Mesenchymal stem cell (in vitro differentiated cells and primary cell): ENCODE data around the gene DRD5.

Experiments used
- DNase-seq: peaks from one replicate; pipeline ENCODE4 v3.0.0-alpha.2; 2013
- H2AFZ ChIP-seq: one replicate; pipeline ENCODE4 v1.6.1; 2013; ENCODE audit warnings: low read depth, mild to moderate bottlenecking, control low read depth, inconsistent platforms, low read length, moderate library complexity
- H2AK5ac ChIP-seq: 2 replicates; pipeline ENCODE4 v1.6.1; 2013; ENCODE audit warnings: low read length, moderate library complexity, mild to moderate bottlenecking, inconsistent platforms; ENCODE audit not compliant: severe bottlenecking
- H2BK120ac ChIP-seq: one replicate; pipeline ENCODE4 v1.6.1; 2013; ENCODE audit warnings: low read depth, mild to moderate bottlenecking, inconsistent platforms, low read length, moderate library complexity
- H2BK12ac ChIP-seq, 2 experiments: one replicate each; pipeline ENCODE4 v1.6.1; 2013; ENCODE audit warnings: inconsistent platforms in 2 of 2, low read length in 2 of 2, mild to moderate bottlenecking in 2 of 2, moderate library complexity in 2 of 2, control low read depth in 1 of 2
- H2BK15ac ChIP-seq: one replicate; pipeline ENCODE4 v1.6.1; 2013; ENCODE audit warnings: mild to moderate bottlenecking, low read depth, inconsistent platforms; ENCODE audit not compliant: poor library complexity, severe bottlenecking
- H2BK5ac ChIP-seq: 2 replicates; pipeline ENCODE4 v1.6.1; 2013; ENCODE audit warnings: low read depth, mild to moderate bottlenecking, low read length, control low read depth, inconsistent platforms; ENCODE audit not compliant: poor library complexity, severe bottlenecking
- H3K14ac ChIP-seq, 2 experiments: one replicate each; pipeline ENCODE4 v1.6.1; 2013; ENCODE audit warnings: inconsistent platforms in 2 of 2, low read length in 2 of 2, control low read depth in 1 of 2, mild to moderate bottlenecking in 1 of 2, moderate library complexity in 1 of 2
- H3K18ac ChIP-seq, 2 experiments: one replicate each; pipeline ENCODE4 v1.6.1; 2013; ENCODE audit warnings: inconsistent platforms in 2 of 2, low read length in 2 of 2, control low read depth in 1 of 2, low read depth in 1 of 2, mild to moderate bottlenecking in 1 of 2
- H3K23ac ChIP-seq, 2 experiments: one replicate each; pipeline ENCODE4 v1.6.1; 2013; ENCODE audit warnings: inconsistent platforms in 2 of 2, low read length in 2 of 2, mild to moderate bottlenecking in 2 of 2, moderate library complexity in 2 of 2, control low read depth in 1 of 2
- H3K27ac ChIP-seq: 2 replicates; pipeline ENCODE4 v1.5.1; 2013; ENCODE audit warnings: mild to moderate bottlenecking, moderate library complexity, low read length, control low read depth, inconsistent platforms; ENCODE audit not compliant: poor library complexity, severe bottlenecking
- H3K27me3 ChIP-seq, 2 experiments: 2 replicates each; pipeline versions ENCODE4 v1.6.1 to v1.7.0; 2013; ENCODE audit warnings: low read length in 2 of 2, mild to moderate bottlenecking in 2 of 2, moderate library complexity in 2 of 2, control low read depth in 1 of 2, inconsistent platforms in 1 of 2; ENCODE audit not compliant: control insufficient read depth in 1 of 2, insufficient read depth in 1 of 2
- H3K36me3 ChIP-seq, 2 experiments: 2 replicates each; pipeline versions ENCODE4 v1.6.1 to v1.7.0; 2013; ENCODE audit warnings: low read length in 2 of 2, control low read depth in 1 of 2, inconsistent platforms in 1 of 2, low read depth in 1 of 2, mild to moderate bottlenecking in 1 of 2; ENCODE audit not compliant: insufficient read depth in 2 of 2, control insufficient read depth in 1 of 2
- H3K4ac ChIP-seq, 2 experiments: one replicate each; pipeline ENCODE4 v1.6.1; 2013; ENCODE audit warnings: inconsistent platforms in 2 of 2, low read length in 2 of 2, mild to moderate bottlenecking in 2 of 2, moderate library complexity in 2 of 2, control low read depth in 1 of 2, low read depth in 1 of 2
- H3K4me1 ChIP-seq: 2 replicates; pipeline ENCODE4 v1.6.1; 2013; ENCODE audit warnings: low read depth, low read length, control low read depth; ENCODE audit not compliant: control insufficient read depth, insufficient read depth
- H3K4me2 ChIP-seq: 2 replicates; pipeline ENCODE4 v1.6.1; 2013; ENCODE audit warnings: low read length, mild to moderate bottlenecking, inconsistent platforms; ENCODE audit not compliant: poor library complexity, severe bottlenecking
- H3K4me3 ChIP-seq, 2 experiments: 2 replicates each; pipeline versions ENCODE4 v1.5.1 to v1.7.0; 2013; ENCODE audit warnings: low read length in 2 of 2, mild to moderate bottlenecking in 2 of 2, control low read depth in 1 of 2, low read depth in 1 of 2; ENCODE audit not compliant: insufficient read depth in 1 of 2
- H3K79me1 ChIP-seq: replicated peaks from 2 replicates; pipeline ENCODE4 v1.6.1; 2013; ENCODE audit warnings: mild to moderate bottlenecking, control low read depth, low read length, inconsistent platforms; ENCODE audit not compliant: poor library complexity, severe bottlenecking
- H3K9ac ChIP-seq: 2 replicates; pipeline ENCODE4 v1.7.0; 2013; ENCODE audit warnings: mild to moderate bottlenecking, low read length, moderate library complexity
- H3K9me3 ChIP-seq: 2 replicates; pipeline ENCODE4 v1.7.0; 2013; ENCODE audit warnings: mild to moderate bottlenecking, low read length; ENCODE audit not compliant: control insufficient read depth
- H4K8ac ChIP-seq: one replicate; pipeline ENCODE4 v1.6.1; 2013; ENCODE audit warnings: inconsistent platforms, mild to moderate bottlenecking, low read length, moderate library complexity
- H4K91ac ChIP-seq: one replicate; pipeline ENCODE4 v1.6.1; 2013; ENCODE audit warnings: mild to moderate bottlenecking, low read length, inconsistent platforms
- WGBS: methylation state at CpG from one replicate; pipeline ENCODE4 v1.1.7; 2013; ENCODE audit warnings: mixed read lengths; 5-methylcytosine and 5-hydroxymethylcytosine counted together

DRD5 gene

GRCh38 chr4:9811806-9812205, 30.4 kb downstream of the DRD5 start:
- Histone ChIP-seq H3K36me3 (no peaks in the 10 kb centered on the region), H3K14ac (no peak overlapping the region), H3K4ac (no peak overlapping the region), H2BK120ac (no peak overlapping the region), H3K23ac (no peak overlapping the region), H4K8ac (no peak overlapping the region), H3K79me1 (no peaks in the 10 kb centered on the region), H2AFZ (no peak overlapping the region), H3K27me3 (no peaks in the 10 kb centered on the region), H2BK15ac (no peak overlapping the region), H3K18ac (no peak overlapping the region), H3K9me3 (no peaks in the 10 kb centered on the region), H4K91ac (no peak overlapping the region), H2BK5ac (no peak overlapping the region), H3K4me2 (no peak overlapping the region), H3K27ac (no peak overlapping the region), H3K4me1 (no peaks in the 10 kb centered on the region), H2AK5ac (no peak overlapping the region), H3K4me3 (no peak overlapping the region), H3K9ac (no peak overlapping the region), H2BK12ac (no peak overlapping the region)
- WGBS = 69% methylated on average over 2 of the region's 3 CpGs
- no peak for DNase-seq

- no peak overlapping the region for H2BK120ac ChIP-seq
- H3K27me3 ChIP-seq = no peaks in the 10 kb centered on the region
- no peak overlapping the region for H3K14ac ChIP-seq
- no peak overlapping the region for H4K8ac ChIP-seq
- H3K4me1 ChIP-seq = no peaks in the 10 kb centered on the region
- H3K9me3 ChIP-seq = no peaks in the 10 kb centered on the region
- H3K27ac ChIP-seq = no peak overlapping the region
- H2AK5ac ChIP-seq = no peak overlapping the region
- no peak overlapping the region for H2BK5ac ChIP-seq
- H3K18ac ChIP-seq = no peak overlapping the region
- H4K91ac ChIP-seq = no peak overlapping the region
- H2BK12ac ChIP-seq = no peak overlapping the region
- no peak for DNase-seq
- no peak overlapping the region for H3K4me3 ChIP-seq
- H3K4me2 ChIP-seq = no peak overlapping the region
- no peak overlapping the region for H2AFZ ChIP-seq
- H3K79me1 ChIP-seq = no peaks in the 10 kb centered on the region
- no peak overlapping the region for H3K9ac ChIP-seq
- no peak overlapping the region for H3K4ac ChIP-seq
- 50% methylated on average over 3 of the region's 4 CpGs for WGBS
- no peaks in the 10 kb centered on the region for H3K36me3 ChIP-seq
- no peak overlapping the region for H2BK15ac ChIP-seq
- no peak overlapping the region for H3K23ac ChIP-seq
Measured at GRCh38 chr4:9812501-9813340, 31.3 kb downstream of the DRD5 start.

GRCh38 chr4:9816285-9816684, 34.9 kb downstream of the DRD5 start:
- Histone ChIP-seq H2BK15ac (no peak overlapping the region), H3K27me3 (no peaks in the 10 kb centered on the region), H3K79me1 (no peaks in the 10 kb centered on the region), H3K4me1 (no peaks in the 10 kb centered on the region), H3K14ac (no peak overlapping the region), H3K9me3 (peaks cover 6% of the 10 kb centered on the region), H2AK5ac (no peak overlapping the region), H2BK120ac (no peak overlapping the region), H3K18ac (no peak overlapping the region), H4K8ac (no peak overlapping the region), H3K4me2 (no peak overlapping the region), H3K4ac (no peak overlapping the region), H3K23ac (no peak overlapping the region), H2AFZ (no peak overlapping the region), H4K91ac (no peak overlapping the region), H3K4me3 (no peak overlapping the region), H3K27ac (no peak overlapping the region), H3K36me3 (no peaks in the 10 kb centered on the region), H2BK5ac (no peak overlapping the region), H3K9ac (no peak overlapping the region), H2BK12ac (no peak overlapping the region)
- 68% methylated on average over 2 of the region's 3 CpGs for WGBS
- no peak for DNase-seq

GRCh38 chr4:9820343-9820742, 38.9 kb downstream of the DRD5 start:
- Histone ChIP-seq H2BK120ac (no peak overlapping the region), H3K4ac (no peak overlapping the region), H3K9ac (no peak overlapping the region), H3K36me3 (no peaks in the 10 kb centered on the region), H3K23ac (no peak overlapping the region), H2AFZ (no peak overlapping the region), H3K27me3 (no peaks in the 10 kb centered on the region), H3K4me1 (no peaks in the 10 kb centered on the region), H3K4me2 (no peak overlapping the region), H3K14ac (no peak overlapping the region), H2BK15ac (no peak overlapping the region), H2BK12ac (no peak overlapping the region), H4K8ac (no peak overlapping the region), H3K4me3 (no peak overlapping the region), H2BK5ac (no peak overlapping the region), H3K9me3 (peaks cover 6% of the 10 kb centered on the region), H3K18ac (no peak overlapping the region), H3K27ac (no peak overlapping the region), H4K91ac (no peak overlapping the region), H2AK5ac (no peak overlapping the region), H3K79me1 (no peaks in the 10 kb centered on the region)
- DNase-seq = no peak
- no CpG with 5 or more reads among the region's 5 CpGs for WGBS
